NCI-H2107 (cell line): Measurements from ENCODE around the gene DUSP28.
A peak's percentile ranks its signal among the peaks of the same experiment; 100 is the strongest.

Experiments used
- DNase-seq: peaks from one replicate; lab custom pipeline; 2025; lab: John Stamatoyannopoulos, UW

DUSP28 gene

GRCh38 chr2:240586919-240587800 is 27.0 kb downstream of the DUSP28 start:
- DNase-seq, result peak; percentile 51

DNA sequence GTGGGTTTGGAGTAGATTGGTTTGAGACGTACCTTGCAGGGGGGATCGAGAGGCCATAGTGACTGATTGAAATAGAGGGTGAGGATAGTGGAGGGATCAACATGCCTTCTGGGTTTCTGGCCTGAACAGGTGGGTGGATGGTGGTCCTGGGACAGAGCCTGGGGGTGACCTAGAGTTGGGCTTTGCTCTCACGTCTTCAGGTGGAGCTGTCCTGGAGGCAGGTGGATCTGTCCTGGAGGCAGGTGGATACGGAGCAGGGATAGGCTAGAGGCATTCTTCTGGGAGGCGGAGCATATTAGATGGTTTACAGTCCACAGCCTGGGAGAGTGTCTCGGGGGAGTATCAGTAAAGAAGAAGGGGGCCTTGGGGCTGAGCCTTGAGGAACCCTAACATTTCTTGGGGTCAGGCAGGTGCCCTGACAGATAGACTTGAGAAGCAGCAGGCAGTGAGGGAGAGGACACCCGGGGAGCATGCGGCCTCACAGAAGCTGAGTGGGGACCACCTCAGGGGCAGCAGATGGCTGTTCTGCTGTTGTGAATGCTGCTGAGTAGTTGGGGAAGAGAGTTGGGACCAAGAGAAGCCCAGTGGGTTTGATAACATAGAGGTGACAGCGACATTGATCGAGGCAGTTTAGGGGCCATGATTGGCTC is 28.0 kb downstream of the DUSP28 start:
- no peak for DNase-seq

DNA sequence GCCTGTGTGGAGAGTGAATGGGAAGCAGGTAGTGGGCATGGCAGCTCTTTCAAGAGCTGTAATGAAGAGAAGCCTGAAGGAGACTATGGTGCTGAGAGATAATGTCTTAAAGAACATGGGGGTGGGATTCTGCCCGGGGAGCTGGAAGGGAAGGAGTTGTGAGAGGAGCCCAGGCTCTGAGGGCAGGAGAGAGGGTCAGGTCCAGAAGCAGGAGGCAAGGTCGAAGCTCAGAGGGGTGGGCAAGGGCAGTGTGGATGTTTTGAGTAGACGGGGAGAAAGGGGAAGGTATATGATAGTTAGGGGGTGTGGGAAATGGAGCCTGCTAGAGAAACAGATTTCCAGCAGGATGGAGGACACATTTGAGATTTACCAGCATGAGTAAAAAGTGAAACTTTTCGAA is 28.5 kb downstream of the DUSP28 start:
- DNase-seq, result no peak

GRCh38 chr2:240589375-240589774 is 29.2 kb downstream of the DUSP28 start:
- no peak for DNase-seq

DNA sequence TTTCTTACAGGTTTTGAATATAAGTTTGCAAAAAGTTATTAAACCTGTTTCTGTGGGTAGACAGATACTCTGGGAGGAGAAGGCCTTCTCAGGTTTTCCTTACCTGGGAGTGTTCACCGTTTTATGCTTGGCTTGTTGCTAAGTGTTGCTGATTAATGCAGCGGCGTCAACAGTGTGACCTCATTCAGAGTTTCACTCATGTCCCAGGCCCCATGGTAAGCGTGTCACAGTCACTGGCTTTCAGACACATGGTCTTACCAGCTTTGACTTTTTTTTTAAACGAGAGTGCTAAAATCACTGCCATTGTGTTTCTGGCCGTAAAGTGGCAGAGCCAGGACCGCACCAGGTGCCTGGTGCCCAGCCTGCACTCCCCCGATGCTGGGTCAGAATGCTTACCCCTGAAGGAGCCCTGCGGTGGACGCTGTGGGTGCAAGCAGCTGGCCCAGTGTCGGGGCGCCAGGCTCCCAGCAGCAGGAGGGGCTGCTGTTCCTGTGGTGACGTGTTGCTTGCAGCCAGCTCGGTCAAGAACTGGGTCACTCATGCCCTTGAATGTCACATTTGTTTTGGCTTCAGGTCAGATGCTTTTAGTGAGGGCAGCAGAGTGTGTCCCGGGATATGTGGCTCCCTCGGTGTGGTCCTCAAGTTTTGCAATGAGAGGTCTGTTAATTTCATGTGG is 29.8 kb downstream of the DUSP28 start:
- no peak for DNase-seq

GRCh38 chr2:240590681-240591111 is 30.5 kb downstream of the DUSP28 start:
- DNase-seq, result no peak

DNA sequence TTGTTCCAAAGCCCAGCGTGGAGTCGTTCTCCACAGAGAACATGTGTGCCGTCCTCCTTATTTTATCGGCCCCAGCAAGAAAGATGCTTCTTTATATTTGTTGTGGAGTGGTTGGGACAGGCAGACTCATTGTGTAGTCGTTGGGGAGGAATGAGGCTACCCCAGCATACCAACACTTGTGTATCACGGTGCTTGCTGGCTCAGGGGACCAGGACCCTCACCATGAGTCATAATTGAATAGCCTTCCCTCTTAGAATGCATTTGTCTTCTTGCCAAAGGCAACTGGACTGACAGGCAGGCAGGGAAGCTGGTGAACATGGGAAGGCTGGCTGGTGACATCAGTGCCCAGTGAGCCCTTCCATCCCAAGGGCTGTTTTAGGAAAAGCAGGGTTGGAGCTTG is 31.1 kb downstream of the DUSP28 start:
- no peak for DNase-seq

GRCh38 chr2:240591784-240592183 is 31.6 kb downstream of the DUSP28 start:
- no peak for DNase-seq

DNA sequence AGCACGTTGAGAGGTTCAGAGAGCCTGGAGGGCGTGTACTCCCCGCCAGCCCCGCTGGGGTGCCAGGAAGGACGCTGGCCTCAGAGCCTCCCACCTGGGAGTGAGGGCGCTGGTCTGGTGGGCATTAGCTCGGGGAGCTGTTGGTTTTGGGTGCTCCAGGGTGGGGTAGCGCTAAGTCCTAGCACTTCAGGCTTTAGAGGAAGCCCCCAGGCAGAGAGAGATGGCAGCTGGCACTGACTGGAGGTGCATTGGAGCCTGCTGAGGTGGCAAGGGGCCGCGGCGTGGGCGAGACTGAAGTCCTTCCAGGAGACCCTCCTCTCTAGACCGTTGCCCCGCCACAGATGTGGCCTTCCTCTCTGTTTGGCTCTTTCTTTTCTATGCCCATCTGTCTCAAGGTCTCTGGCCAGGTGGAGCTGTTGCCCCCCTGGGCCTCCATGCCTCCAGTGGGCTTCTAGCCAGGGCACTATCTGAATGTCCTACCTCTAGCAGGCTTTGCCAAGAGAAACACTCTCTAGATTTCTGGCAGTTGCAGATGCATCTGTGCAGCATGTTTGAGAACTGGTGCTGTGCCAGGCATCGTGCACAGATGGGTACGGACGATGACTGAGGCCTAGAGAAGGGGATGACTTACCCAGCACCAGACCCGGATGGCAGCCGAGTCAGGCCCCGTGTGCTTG is 33.0 kb downstream of the DUSP28 start:
- DNase-seq, result no peak

- no peak for DNase-seq
Observed at GRCh38 chr2:240593703-240594451, 33.7 kb downstream of the DUSP28 start.

DNA sequence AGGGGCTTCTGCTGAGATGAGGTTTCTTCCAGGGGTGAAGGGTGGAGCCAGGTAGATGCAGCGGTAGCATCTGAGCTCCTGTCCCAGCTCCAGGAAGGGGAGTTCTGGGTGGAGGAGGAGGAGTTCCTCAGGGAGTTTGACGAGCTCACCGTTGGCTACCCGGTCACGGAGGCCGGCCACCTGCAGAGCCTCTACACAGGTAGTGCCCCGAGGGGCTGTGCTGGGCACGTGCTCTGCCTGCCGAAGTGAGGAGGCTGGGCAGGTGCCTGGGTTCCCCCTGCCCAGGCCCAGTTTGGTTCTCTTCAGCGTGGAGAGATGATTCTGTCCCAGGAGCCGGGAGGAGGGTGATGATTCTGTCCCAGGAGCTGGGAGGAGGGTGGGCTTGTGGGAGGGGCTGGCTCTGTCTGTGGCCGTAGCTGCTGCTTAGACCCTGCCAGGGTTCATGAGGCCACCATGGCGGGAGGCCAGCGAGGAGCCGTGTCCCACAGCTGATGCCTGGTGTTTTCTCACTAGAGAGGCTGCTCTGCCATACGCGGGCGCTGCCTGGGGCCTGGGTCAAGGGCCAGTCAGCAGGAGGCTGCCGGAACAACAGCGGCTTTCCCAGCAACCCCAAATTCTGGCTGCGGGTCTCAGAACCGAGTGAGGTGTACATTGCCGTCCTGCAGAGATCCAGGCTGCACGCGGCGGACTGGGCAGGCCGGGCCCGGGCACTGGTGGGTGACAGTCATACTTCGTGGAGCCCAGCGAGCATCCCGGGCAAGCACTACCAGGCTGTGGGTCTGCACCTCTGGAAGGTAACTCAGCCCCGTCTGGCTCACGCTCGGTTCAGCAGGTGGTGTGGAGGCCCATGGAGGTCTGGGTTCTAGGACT is 34.6 kb downstream of the DUSP28 start:
- no peak for DNase-seq

GRCh38 chr2:240595381-240596079 is 35.4 kb downstream of the DUSP28 start:
- DNase-seq, result no peak

DNA sequence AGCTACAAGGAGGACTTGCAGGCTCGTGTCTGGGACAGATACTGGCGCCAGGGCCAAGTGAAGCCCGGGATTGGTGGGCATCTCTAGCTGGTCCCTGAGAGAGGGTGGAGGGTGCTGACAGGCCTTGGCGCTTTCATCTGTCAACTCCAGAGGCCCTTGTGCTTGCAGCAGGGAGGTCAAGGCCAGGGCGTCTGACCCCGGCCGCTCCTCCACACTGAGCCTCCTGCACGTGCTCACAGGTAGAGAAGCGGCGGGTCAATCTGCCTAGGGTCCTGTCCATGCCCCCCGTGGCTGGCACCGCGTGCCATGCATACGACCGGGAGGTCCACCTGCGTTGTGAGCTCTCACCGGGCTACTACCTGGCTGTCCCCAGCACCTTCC is 35.9 kb downstream of the DUSP28 start:
- no peak for DNase-seq

DNA sequence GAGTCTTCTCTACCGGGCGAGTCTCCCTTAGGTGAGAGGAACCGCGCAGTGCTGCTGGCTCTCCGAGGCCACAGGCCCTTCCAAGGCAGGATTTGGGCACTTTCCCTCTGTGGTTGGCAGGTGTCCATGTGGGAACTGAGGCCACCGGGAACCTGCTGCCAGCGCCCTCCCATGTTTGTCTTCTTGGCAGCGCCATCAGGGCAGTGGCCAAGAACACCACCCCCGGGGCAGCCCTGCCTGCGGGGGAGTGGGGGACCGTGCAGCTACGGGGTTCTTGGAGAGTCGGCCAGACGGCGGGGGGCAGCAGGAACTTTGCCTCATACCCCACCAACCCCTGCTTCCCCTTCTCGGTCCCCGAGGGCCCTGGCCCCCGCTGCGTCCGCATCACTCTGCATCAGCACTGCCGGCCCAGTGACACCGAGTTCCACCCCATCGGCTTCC is 36.4 kb downstream of the DUSP28 start:
- no peak for DNase-seq

DNA sequence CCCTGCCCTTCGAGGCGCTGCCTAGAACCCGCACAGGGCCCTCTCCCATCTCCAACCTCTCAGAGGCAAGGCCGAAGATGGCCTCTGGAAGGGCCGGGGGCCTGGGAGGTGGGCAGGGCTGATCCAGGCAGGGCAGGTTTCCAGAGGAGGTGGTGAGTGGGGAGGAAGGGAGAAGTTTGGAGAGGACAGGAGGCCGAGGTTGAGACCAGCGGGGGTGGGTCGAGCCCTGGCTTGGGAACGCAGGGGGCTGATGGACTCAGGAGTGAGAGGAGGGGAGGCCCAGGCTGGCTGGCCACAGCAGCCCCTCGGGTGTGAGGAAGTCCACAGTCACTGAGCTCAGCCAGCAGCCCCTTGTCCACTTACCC is 36.9 kb downstream of the DUSP28 start:
- DNase-seq, result no peak

GRCh38 chr2:240597419-240598181 is 37.4 kb downstream of the DUSP28 start:
- DNase-seq, result no peak

GRCh38 chr2:240598311-240598911 is 38.3 kb downstream of the DUSP28 start:
- DNase-seq, result no peak

- DNase-seq, result no peak
Observed at GRCh38 chr2:240599141-240599583, 39.0 kb downstream of the DUSP28 start.
